GM06990 (cell line): ENCODE results near the gene TLCD5.

Experiments
- DNase-seq: peaks from one replicate; pipeline ENCODE4 v3.0.0-alpha.2; 2011; ENCODE audit not compliant: insufficient read length; ENCODE audit errors: extremely low read depth
- H3K27me3 ChIP-seq: replicated peaks from 2 replicates; pipeline ENCODE4 v1.6.0; 2011; ENCODE audit warnings: low read length; ENCODE audit not compliant: control insufficient read depth, insufficient read depth
- H3K36me3 ChIP-seq: 2 replicates; pipeline ENCODE4 v1.5.1; 2011; ENCODE audit warnings: low read length; ENCODE audit not compliant: control insufficient read depth, insufficient read depth
- H3K4me3 ChIP-seq: replicated peaks from 2 replicates; pipeline ENCODE4 v1.5.1; 2011; ENCODE audit warnings: low read depth, mild to moderate bottlenecking, control low read depth, low read length
- CTCF ChIP-seq: IDR thresholded peaks from 2 replicates; pipeline ENCODE4 v1.5.1; 2011; ENCODE audit warnings: low read length, control low read depth, mild to moderate bottlenecking, inconsistent platforms; ENCODE audit not compliant: insufficient read depth, poor library complexity, severe bottlenecking

The TLCD5 gene

DNA sequence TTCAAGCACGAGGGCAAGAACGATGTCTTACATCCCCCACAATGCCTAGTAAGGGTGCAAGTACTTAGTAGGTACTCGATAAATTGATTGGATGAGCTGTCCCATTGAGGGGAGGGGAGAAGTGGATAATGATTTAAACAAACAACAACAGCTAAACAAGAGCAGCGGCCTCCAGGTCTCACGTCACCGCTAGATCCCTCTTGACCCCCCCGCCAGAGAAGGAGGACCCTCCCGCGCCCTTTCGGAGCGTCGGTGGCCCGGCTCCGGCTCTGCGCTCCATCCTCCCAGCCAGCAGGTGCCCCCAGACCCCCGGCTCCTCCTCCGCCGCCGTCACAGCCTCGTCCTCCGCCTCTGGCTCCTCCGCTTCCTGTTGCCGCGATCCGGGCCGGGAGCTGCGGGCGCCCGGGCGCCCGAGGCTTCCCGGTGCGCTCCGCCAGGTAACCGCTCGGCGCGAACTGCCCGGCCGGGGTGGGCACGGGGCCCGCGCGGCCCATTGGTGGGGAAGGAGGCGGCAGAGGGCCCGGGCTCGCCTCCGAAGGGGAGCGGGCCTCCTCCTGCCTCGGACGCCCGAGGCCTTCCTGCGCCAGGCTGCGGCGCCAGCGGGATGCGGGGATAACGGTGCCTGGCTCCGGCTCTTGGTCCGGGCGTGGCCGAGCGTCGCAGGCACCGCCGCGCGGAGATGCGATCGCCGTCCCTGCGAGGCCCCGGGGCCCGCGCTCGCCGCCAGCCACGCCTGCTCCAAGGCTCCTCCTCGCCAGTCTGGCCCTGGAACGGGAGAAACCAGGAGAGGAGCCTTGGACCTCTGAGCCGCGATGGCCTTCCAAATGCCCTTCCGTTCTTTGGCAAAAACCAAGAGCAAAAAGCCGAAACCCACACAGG, at the start of gene TLCD5:
TLCD5 (plus strand) TSS at position 368 of the 879 bp plus-strand sequence. CDS start 2,143 bp downstream, outside the sequence.
- peak; percentile 81 for DNase-seq
- Histone ChIP-seq H3K36me3 (no peaks in the 10 kb centered on the region), H3K4me3 (peak within 1 kb of the TSS; percentile 65), H3K27me3 (no peaks in the 10 kb centered on the region)
- peak; percentile 13 for TF ChIP-seq CTCF

GRCh38 chr11:120279502-120279901, 45.6 kb upstream of the TLCD5 start:
- TF ChIP-seq CTCF = no peak
- Histone ChIP-seq H3K4me3 (no peak overlapping the region), H3K27me3 (peaks cover 2% of the 10 kb centered on the region; the same call in 1 of the 2 replicates), H3K36me3 (no peaks in the 10 kb centered on the region)
- DNase-seq = no peak

DNA sequence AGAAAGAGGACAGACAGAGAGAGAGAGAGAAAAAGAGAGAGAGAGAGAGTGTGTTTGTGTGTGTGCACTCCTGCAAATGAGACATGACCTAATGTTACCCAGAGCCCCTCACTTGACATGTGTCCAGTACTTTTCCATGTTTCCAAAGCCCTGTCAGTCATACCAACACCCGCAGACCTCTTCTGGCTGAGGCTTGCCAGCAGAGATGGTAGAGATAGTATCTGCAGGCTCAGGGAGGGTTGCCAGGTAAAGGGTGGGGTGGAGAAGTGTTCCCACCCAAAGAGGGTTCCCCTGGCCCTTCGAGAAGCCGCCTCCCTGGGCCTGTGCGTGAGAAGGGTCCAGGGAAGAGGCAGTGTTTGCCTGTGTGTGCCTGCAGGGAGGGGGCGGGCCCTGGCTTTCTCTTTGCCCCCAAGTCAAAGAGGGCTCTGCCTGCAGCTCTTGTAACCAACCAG, 44.5 kb upstream of the TLCD5 start:
- H3K27me3 ChIP-seq = peaks cover 2% of the 10 kb centered on the region; the same call in 1 of the 2 replicates
- H3K36me3 ChIP-seq = no peaks in the 10 kb centered on the region
- no peak for TF ChIP-seq CTCF
- no peak for DNase-seq
- H3K4me3 ChIP-seq = no peak overlapping the region

DNA sequence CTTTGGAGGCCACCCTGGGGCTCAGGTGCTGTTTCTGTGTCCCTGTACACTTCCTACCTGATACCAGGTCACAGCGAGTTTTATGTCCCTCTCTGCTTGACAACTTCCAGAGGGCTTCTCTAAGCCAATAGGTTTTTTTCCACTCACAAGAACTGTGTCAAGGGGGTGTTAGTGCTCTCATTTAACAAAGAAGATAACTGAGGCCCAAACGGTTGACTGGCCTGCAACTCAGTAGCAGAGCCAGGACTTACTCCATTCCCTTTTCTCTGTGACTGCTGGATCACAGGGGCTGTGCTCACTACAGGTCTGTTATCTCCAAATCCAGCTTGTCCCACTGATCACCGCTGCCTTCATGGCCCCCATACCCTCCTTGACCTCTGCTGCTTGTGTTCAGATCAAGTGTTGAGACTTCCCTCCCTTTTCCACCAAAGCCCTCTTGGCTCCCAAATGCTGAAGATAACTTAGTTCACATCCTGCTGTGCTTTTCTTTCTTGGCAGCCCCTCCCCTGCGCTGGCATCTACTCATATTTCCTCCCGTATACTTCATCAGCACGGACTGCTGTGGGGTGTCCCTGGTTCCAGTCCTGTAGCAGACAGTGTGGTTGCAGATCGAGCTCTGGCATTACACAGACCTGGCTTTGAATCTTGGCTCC, 43.8 kb upstream of the TLCD5 start:
- no peaks in the 10 kb centered on the region for H3K36me3 ChIP-seq
- peaks cover 2% of the 10 kb centered on the region; the same call in 1 of the 2 replicates for H3K27me3 ChIP-seq
- DNase-seq = no peak
- TF ChIP-seq CTCF = no peak
- no peak overlapping the region for H3K4me3 ChIP-seq

GRCh38 chr11:120283124-120283523, 42.0 kb upstream of the TLCD5 start:
- H3K27me3 ChIP-seq = peaks cover 2% of the 10 kb centered on the region; the same call in 1 of the 2 replicates
- no peak for TF ChIP-seq CTCF
- no peaks in the 10 kb centered on the region for H3K36me3 ChIP-seq
- H3K4me3 ChIP-seq = no peak overlapping the region
- DNase-seq = no peak
